ENCODE data around the gene TOR4A. TPM values are rescaled to one million over a fixed set of nuclear protein-coding genes. Genes with fewer than 3 reads are reported as not detected.
A peak's percentile ranks its signal among the peaks of the same experiment; 100 is the strongest.

TOR4A gene
- total and polyA plus RNA-seq, 9 of the 15 experiments (the other 6 are each of a cell fraction or from before 2014, with no cell fraction given), result 3.9 to 49.2 (median 8.8) TPM

DNA sequence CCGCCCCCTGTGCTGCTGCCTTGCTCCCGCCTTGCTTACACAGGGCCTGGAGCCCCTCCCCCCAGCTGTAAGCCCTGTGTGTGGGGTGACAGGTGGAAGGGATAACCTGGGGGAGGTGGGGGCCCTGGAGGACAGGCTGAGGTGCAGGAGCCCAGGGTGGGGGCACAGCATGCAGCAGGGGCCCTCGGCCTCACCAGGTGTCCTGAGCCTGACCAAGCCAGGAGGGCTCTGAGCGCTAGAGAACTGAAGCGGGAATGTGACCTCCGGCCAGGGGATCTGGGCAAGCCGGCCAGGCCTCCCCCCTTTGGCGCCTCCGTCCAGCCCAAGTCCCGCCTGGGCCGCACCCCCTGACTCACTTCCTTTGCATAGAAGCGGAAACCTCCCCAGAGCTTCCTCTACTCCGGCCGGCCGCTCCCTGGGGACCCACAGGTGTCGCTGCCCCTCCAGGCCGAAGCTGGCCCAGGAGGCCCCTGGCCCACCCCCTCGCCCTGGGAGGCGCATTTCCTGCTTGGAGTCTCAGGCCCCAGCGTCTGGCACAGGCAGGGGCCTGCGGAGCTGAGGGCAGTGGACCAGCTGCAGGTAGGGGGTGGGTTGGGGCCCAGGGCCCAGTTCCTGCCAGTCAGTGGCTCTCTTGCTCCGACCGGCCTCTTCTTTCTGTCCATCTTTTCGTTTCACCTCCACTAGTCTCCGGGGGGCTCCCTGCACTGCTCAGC lies at the start of gene TOR4A (continued):
- TF ChIP-seq RERE (CRISPR knock-in tag; IDR thresholded peaks at IDR 0.05; ENCODE audit: borderline replicate concordance) (no peak), JUND (IDR thresholded peaks at IDR 0.05; ENCODE audit: borderline replicate concordance, low read depth, low read length) (peak; percentile 75), JUND (tag; IDR thresholded peaks at IDR 0.05; ENCODE audit: borderline replicate concordance, low read depth, low read length) (peak; percentile 57; the same call in 1 of the 3 replicates), GABPB1 (CRISPR knock-in tag; IDR thresholded peaks at IDR 0.05) (peak; percentile 77; the same call in 1 of the 2 replicates), ARID1B (IDR thresholded peaks at IDR 0.05) (peak; percentile 35; the same call in 1 of the 2 replicates), TSHZ1 (CRISPR knock-in tag; IDR thresholded peaks at IDR 0.05) (no peak), SAP30 (IDR thresholded peaks at IDR 0.05; ENCODE audit: borderline replicate concordance, insufficient read depth, low read depth, low read length, poor library complexity, severe bottlenecking) (no peak), BMI1 (IDR thresholded peaks at IDR 0.05; ENCODE audit: low read length) (no peak; the same call in 1 of the 2 replicates), CEBPG (CRISPR knock-in tag; IDR thresholded peaks at IDR 0.05) (no peak), CEBPG (tag; conservative IDR thresholded peaks at IDR 0.05 in 1 of 2, IDR thresholded peaks at IDR 0.05 in 1 of 2) (no peak), RBM14 (IDR thresholded peaks at IDR 0.05; ENCODE audit: borderline replicate concordance, insufficient read depth, low read depth, low read length) (0 out of 2 replicates have a peak, but pooled peaks have one; percentile 23), ZBTB33 (CRISPR knock-in tag; IDR thresholded peaks at IDR 0.05) (peak; percentile 32; the same call in 1 of the 2 replicates), ZFX (CRISPR knock-in tag; IDR thresholded peaks at IDR 0.05) (peak; percentile 91), DACH1 (IDR thresholded peaks at IDR 0.05; ENCODE audit: partially characterized antibody) (peak; percentile 21), GTF2E2 (tag; IDR thresholded peaks at IDR 0.05) (no peak)
